SU-DHL-6 (cell line): ENCODE results near the gene PDCD1.

ENCODE experiments used
- H2AFZ ChIP-seq: fragments of 200-600 bp; sonication (generic); 2 replicates; pipeline ENCODE4 v1.6.1; 2014; ENCODE audit warnings: low read depth, mild to moderate bottlenecking, moderate library complexity, mixed read lengths, antibody characterized with exemption, low read length; ENCODE audit not compliant: severe bottlenecking
- H3F3A ChIP-seq: fragments of 200-600 bp; shearing (Covaris generic); 2 replicates; pipeline ENCODE4 v1.6.0; 2016; ENCODE audit warnings: antibody characterized with exemption, mild to moderate bottlenecking; ENCODE audit not compliant: insufficient read depth
- H3K27ac ChIP-seq: fragments of 200-600 bp; sonication (generic); 2 replicates; pipeline ENCODE4 v1.5.1; 2016; ENCODE audit warnings: low read depth, mild to moderate bottlenecking, low read length, moderate library complexity, mixed read lengths
- H3K27me3 ChIP-seq: fragments of 200-600 bp; sonication (generic), shearing (Covaris generic); 2 replicates; pipeline ENCODE4 v1.6.0; 2014; ENCODE audit warnings: mild to moderate bottlenecking, low read length
- H3K36me3 ChIP-seq: fragments of 200-600 bp; sonication (generic); 2 replicates; pipeline ENCODE4 v1.6.1; 2014; ENCODE audit warnings: mild to moderate bottlenecking, low read length, mixed read lengths
- H3K4me2 ChIP-seq: fragments of 300-600, 200-600 bp; shearing (Covaris generic), sonication (generic); 2 replicates; pipeline ENCODE4 v1.6.0; 2014; ENCODE audit warnings: low read length, low read depth, mild to moderate bottlenecking; ENCODE audit not compliant: poor library complexity, severe bottlenecking
- H3K4me3 ChIP-seq: fragments of 200-600 bp; sonication (generic); 2 replicates; pipeline ENCODE4 v1.5.1; 2014; ENCODE audit warnings: antibody characterized with exemption, low read length, mild to moderate bottlenecking, mixed read lengths; ENCODE audit not compliant: insufficient read depth, poor library complexity, severe bottlenecking
- H3K79me2 ChIP-seq: fragments of 200-600 bp; sonication (generic); 2 replicates; pipeline ENCODE4 v1.6.1; 2014; ENCODE audit warnings: mild to moderate bottlenecking, low read length, moderate library complexity; ENCODE audit not compliant: insufficient read depth
- H3K9ac ChIP-seq: fragments of 200-600 bp; sonication (generic); 2 replicates; pipeline ENCODE4 v1.7.0; 2014; ENCODE audit warnings: mild to moderate bottlenecking, low read length
- H3K9me2 ChIP-seq: fragments of 200-600 bp; sonication (generic); replicated peaks from 2 replicates; pipeline ENCODE4 v1.6.1; 2014; ENCODE audit warnings: low read length; ENCODE audit not compliant: insufficient read depth
- H3K9me3 ChIP-seq: fragments of 200-600 bp; sonication (generic); 2 replicates; pipeline ENCODE4 v1.6.1; 2014; ENCODE audit warnings: low read length, mixed read lengths; ENCODE audit not compliant: insufficient read depth
- H4K20me1 ChIP-seq: fragments of 200-600 bp; sonication (generic); 2 replicates; pipeline ENCODE4 v1.6.1; 2014; ENCODE audit warnings: low read depth, mild to moderate bottlenecking, antibody characterized with exemption, low read length, moderate library complexity, mixed read lengths
- CTCF ChIP-seq: fragments of 200-600 bp; sonication (generic); IDR thresholded peaks from one replicate; pipeline ENCODE4 v1.5.1; 2017; ENCODE audit warnings: antibody characterized with exemption, mild to moderate bottlenecking, low read length, moderate library complexity; ENCODE audit not compliant: insufficient read depth, poor library complexity, severe bottlenecking
- EZH2phosphoT487 ChIP-seq: fragments of 200-600 bp; sonication (generic), shearing (Covaris generic); conservative IDR thresholded peaks from 2 replicates; pipeline ENCODE4 v1.6.1; 2018; ENCODE audit warnings: mild to moderate bottlenecking, antibody characterized with exemption, low read length, moderate library complexity, mixed read lengths

Gene PDCD1

GRCh38 chr2:241893265-241893664 is 34.6 kb upstream of the PDCD1 start:
- no peak overlapping the region for H3K9ac ChIP-seq
- no peaks in the 10 kb centered on the region for H3K9me3 ChIP-seq
- no peak overlapping the region for H3K4me3 ChIP-seq
- H3F3A ChIP-seq = no peaks in the 10 kb centered on the region; the same call in 1 of the 2 replicates
- no peak overlapping the region for H2AFZ ChIP-seq
- H3K9me2 ChIP-seq = no peaks in the 10 kb centered on the region
- no peak overlapping the region for H3K4me2 ChIP-seq
- no peaks in the 10 kb centered on the region for H3K27me3 ChIP-seq
- H3K36me3 ChIP-seq = no peaks in the 10 kb centered on the region
- H3K27ac ChIP-seq = no peak overlapping the region
- H3K79me2 ChIP-seq = no peaks in the 10 kb centered on the region
- TF ChIP-seq EZH2phosphoT487 (no peak), CTCF (no peak)
- H4K20me1 ChIP-seq = no peaks in the 10 kb centered on the region

GRCh38 chr2:241892299-241893137 is 33.8 kb upstream of the PDCD1 start:
- no peaks in the 10 kb centered on the region for H3K79me2 ChIP-seq
- H4K20me1 ChIP-seq = no peaks in the 10 kb centered on the region
- no peaks in the 10 kb centered on the region for H3K27me3 ChIP-seq
- no peak overlapping the region for H3K27ac ChIP-seq
- no peak for TF ChIP-seq EZH2phosphoT487
- no peak for TF ChIP-seq CTCF
- H3K36me3 ChIP-seq = no peaks in the 10 kb centered on the region
- H3K4me3 ChIP-seq = no peak overlapping the region
- no peak overlapping the region for H2AFZ ChIP-seq
- no peaks in the 10 kb centered on the region for H3K9me2 ChIP-seq
- H3F3A ChIP-seq = no peaks in the 10 kb centered on the region; the same call in 1 of the 2 replicates
- H3K4me2 ChIP-seq = no peak overlapping the region
- H3K9ac ChIP-seq = no peak overlapping the region
- no peaks in the 10 kb centered on the region for H3K9me3 ChIP-seq

- no peak overlapping the region for H2AFZ ChIP-seq
- TF ChIP-seq CTCF (no peak), EZH2phosphoT487 (no peak)
- no peak overlapping the region for H3K4me2 ChIP-seq
- no peaks in the 10 kb centered on the region; the same call in 1 of the 2 replicates for H3F3A ChIP-seq
- H3K27ac ChIP-seq = no peak overlapping the region
- H3K9ac ChIP-seq = no peak overlapping the region
- no peaks in the 10 kb centered on the region for H3K79me2 ChIP-seq
- H3K36me3 ChIP-seq = no peaks in the 10 kb centered on the region
- no peaks in the 10 kb centered on the region for H3K9me3 ChIP-seq
- H3K27me3 ChIP-seq = no peaks in the 10 kb centered on the region
- no peak overlapping the region for H3K4me3 ChIP-seq
- H4K20me1 ChIP-seq = no peaks in the 10 kb centered on the region
- no peaks in the 10 kb centered on the region for H3K9me2 ChIP-seq
Observed at GRCh38 chr2:241891988-241892298, 33.2 kb upstream of the PDCD1 start.
